ENCODE data around the gene DNAAF3.

DNAAF3 gene

DNA sequence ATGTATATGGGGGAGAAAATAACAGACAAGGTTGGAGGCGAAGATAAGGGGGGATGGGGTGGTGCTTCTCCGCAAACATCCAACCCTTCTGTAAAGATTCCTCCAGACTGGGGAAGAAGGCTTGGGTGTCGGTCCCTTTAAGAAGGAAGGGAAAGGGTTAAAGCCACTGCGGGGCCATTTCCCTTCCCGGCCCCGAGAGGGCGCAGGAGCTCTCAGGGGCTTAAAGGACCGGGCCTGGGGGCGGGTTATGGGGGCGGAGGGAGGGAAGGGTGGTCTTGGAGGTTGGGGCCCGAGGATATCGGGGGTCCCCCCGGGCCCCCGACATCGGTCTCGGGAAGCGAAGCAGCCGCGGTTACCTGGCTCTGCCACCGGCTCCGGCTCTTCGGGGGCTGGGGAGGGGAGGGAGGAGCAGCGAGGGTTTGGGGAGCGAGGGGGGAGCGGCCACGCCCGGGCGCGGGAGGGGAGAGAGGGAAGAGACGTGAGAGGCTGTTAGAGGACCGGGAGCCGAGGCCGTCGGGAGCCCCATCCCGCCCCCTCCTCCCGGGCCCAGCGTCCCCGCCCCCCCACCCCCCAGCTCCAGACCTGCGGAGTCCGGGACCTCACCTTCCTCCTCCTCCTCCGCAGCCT, 20.2 kb downstream of the DNAAF3 start:
- no peak for TF ChIP-seq TAF1 (IDR thresholded peaks at IDR 0.05; ENCODE audit: low read depth)
- TF ChIP-seq, protein P1, sequence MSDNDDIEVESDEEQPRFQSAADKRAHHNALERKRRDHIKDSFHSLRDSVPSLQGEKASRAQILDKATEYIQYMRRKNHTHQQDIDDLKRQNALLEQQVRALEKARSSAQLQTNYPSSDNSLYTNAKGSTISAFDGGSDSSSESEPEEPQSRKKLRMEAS (IDR thresholded peaks at IDR 0.05) = peak; percentile 67

- no peak for TF ChIP-seq EP300 (IDR thresholded peaks at IDR 0.05; ENCODE audit: borderline replicate concordance)
- TF ChIP-seq TCF12 (IDR thresholded peaks at IDR 0.05; ENCODE audit: low read depth) = no peak
- TF ChIP-seq, protein P1 (IDR thresholded peaks at IDR 0.05) = no peak
- no peak for TF ChIP-seq EGR1 (IDR thresholded peaks at IDR 0.05)
- TF ChIP-seq RAD21 (IDR thresholded peaks at IDR 0.05; ENCODE audit: low read depth) = no peak
- no peak for TF ChIP-seq CREB1 (IDR thresholded peaks at IDR 0.05; ENCODE audit: low read depth)
- no peak for TF ChIP-seq FOXM1 (IDR thresholded peaks at IDR 0.05; ENCODE audit: borderline replicate concordance, low read depth)
- no peak for TF ChIP-seq TEAD4 (IDR thresholded peaks at IDR 0.05)
- no peak for TF ChIP-seq YY1 (IDR thresholded peaks at IDR 0.05; ENCODE audit: low read depth)
- no peak for TF ChIP-seq NFIC (IDR thresholded peaks at IDR 0.05)
- TF ChIP-seq TAF1 (IDR thresholded peaks at IDR 0.05; ENCODE audit: low read depth) = no peak
- TF ChIP-seq, protein P2, sequence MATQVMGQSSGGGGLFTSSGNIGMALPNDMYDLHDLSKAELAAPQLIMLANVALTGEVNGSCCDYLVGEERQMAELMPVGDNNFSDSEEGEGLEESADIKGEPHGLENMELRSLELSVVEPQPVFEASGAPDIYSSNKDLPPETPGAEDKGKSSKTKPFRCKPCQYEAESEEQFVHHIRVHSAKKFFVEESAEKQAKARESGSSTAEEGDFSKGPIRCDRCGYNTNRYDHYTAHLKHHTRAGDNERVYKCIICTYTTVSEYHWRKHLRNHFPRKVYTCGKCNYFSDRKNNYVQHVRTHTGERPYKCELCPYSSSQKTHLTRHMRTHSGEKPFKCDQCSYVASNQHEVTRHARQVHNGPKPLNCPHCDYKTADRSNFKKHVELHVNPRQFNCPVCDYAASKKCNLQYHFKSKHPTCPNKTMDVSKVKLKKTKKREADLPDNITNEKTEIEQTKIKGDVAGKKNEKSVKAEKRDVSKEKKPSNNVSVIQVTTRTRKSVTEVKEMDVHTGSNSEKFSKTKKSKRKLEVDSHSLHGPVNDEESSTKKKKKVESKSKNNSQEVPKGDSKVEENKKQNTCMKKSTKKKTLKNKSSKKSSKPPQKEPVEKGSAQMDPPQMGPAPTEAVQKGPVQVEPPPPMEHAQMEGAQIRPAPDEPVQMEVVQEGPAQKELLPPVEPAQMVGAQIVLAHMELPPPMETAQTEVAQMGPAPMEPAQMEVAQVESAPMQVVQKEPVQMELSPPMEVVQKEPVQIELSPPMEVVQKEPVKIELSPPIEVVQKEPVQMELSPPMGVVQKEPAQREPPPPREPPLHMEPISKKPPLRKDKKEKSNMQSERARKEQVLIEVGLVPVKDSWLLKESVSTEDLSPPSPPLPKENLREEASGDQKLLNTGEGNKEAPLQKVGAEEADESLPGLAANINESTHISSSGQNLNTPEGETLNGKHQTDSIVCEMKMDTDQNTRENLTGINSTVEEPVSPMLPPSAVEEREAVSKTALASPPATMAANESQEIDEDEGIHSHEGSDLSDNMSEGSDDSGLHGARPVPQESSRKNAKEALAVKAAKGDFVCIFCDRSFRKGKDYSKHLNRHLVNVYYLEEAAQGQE (IDR thresholded peaks at IDR 0.05; ENCODE audit: low read depth) = no peak
- TF ChIP-seq, protein P3, sequence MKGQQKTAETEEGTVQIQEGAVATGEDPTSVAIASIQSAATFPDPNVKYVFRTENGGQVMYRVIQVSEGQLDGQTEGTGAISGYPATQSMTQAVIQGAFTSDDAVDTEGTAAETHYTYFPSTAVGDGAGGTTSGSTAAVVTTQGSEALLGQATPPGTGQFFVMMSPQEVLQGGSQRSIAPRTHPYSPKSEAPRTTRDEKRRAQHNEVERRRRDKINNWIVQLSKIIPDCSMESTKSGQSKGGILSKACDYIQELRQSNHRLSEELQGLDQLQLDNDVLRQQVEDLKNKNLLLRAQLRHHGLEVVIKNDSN (IDR thresholded peaks at IDR 0.05) = no peak
- no peak for TF ChIP-seq CEBPB (IDR thresholded peaks at IDR 0.05)
- no peak for TF ChIP-seq ZBTB7A (IDR thresholded peaks at IDR 0.05; ENCODE audit: low read depth)
Observed at GRCh38 chr19:55145232-55145631, 21.2 kb downstream of the DNAAF3 start.

GRCh38 chr19:55141696-55142095, 24.7 kb downstream of the DNAAF3 start:
- no peak for TF ChIP-seq RAD21 (IDR thresholded peaks at IDR 0.05; ENCODE audit: low read depth)
- TF ChIP-seq, protein P3 (IDR thresholded peaks at IDR 0.05) = no peak
- no peak for TF ChIP-seq ZBTB7A (IDR thresholded peaks at IDR 0.05; ENCODE audit: low read depth)
- no peak for TF ChIP-seq CREB1 (IDR thresholded peaks at IDR 0.05; ENCODE audit: low read depth)
- TF ChIP-seq EP300 (IDR thresholded peaks at IDR 0.05; ENCODE audit: borderline replicate concordance) = no peak
- TF ChIP-seq TAF1 (IDR thresholded peaks at IDR 0.05; ENCODE audit: low read depth) = no peak
- no peak for TF ChIP-seq CEBPB (IDR thresholded peaks at IDR 0.05)
- no peak for TF ChIP-seq FOXM1 (IDR thresholded peaks at IDR 0.05; ENCODE audit: borderline replicate concordance, low read depth)
- no peak for TF ChIP-seq YY1 (IDR thresholded peaks at IDR 0.05; ENCODE audit: low read depth)
- TF ChIP-seq TCF12 (IDR thresholded peaks at IDR 0.05; ENCODE audit: low read depth) = no peak
- no peak for TF ChIP-seq TEAD4 (IDR thresholded peaks at IDR 0.05)
- TF ChIP-seq EGR1 (IDR thresholded peaks at IDR 0.05) = no peak
- TF ChIP-seq, protein P1 (IDR thresholded peaks at IDR 0.05) = no peak
- TF ChIP-seq, protein P2 (IDR thresholded peaks at IDR 0.05; ENCODE audit: low read depth) = no peak
- no peak for TF ChIP-seq NFIC (IDR thresholded peaks at IDR 0.05)

GRCh38 chr19:55137915-55138314, 28.5 kb downstream of the DNAAF3 start:
- TF ChIP-seq TCF12 (IDR thresholded peaks at IDR 0.05; ENCODE audit: low read depth) = no peak
- no peak for TF ChIP-seq FOXM1 (IDR thresholded peaks at IDR 0.05; ENCODE audit: borderline replicate concordance, low read depth)
- no peak for TF ChIP-seq CEBPB (IDR thresholded peaks at IDR 0.05)
- TF ChIP-seq TEAD4 (IDR thresholded peaks at IDR 0.05) = no peak

- no peak for TF ChIP-seq EGR1 (IDR thresholded peaks at IDR 0.05)
- no peak for TF ChIP-seq TEAD4 (IDR thresholded peaks at IDR 0.05)
- no peak for TF ChIP-seq TAF1 (IDR thresholded peaks at IDR 0.05; ENCODE audit: low read depth)
- TF ChIP-seq TCF12 (IDR thresholded peaks at IDR 0.05; ENCODE audit: low read depth) = no peak
- TF ChIP-seq NFIC (IDR thresholded peaks at IDR 0.05) = no peak
- TF ChIP-seq CREB1 (IDR thresholded peaks at IDR 0.05; ENCODE audit: low read depth) = no peak
- no peak for TF ChIP-seq FOXM1 (IDR thresholded peaks at IDR 0.05; ENCODE audit: borderline replicate concordance, low read depth)
- no peak for TF ChIP-seq ZBTB7A (IDR thresholded peaks at IDR 0.05; ENCODE audit: low read depth)
- no peak for TF ChIP-seq YY1 (IDR thresholded peaks at IDR 0.05; ENCODE audit: low read depth)
- TF ChIP-seq, protein P1 (IDR thresholded peaks at IDR 0.05) = no peak
- no peak for TF ChIP-seq RAD21 (IDR thresholded peaks at IDR 0.05; ENCODE audit: low read depth)
- TF ChIP-seq, protein P2 (IDR thresholded peaks at IDR 0.05; ENCODE audit: low read depth) = no peak
- TF ChIP-seq EP300 (IDR thresholded peaks at IDR 0.05; ENCODE audit: borderline replicate concordance) = no peak
Observed at GRCh38 chr19:55136399-55137102, 29.9 kb downstream of the DNAAF3 start.
